Glutamatergic neuron (in vitro differentiated cells): ENCODE measurements around the gene RFTN2. TPM values are rescaled to one million over a fixed set of nuclear protein-coding genes. Genes with fewer than 3 reads are reported as not detected.
"Not testable (repeated sequence)": the region's sequence is repeated elsewhere in the genome, so short reads cannot be mapped to it uniquely, and the experiment has no call there.

Experiments used
- DNase-seq: peaks from one replicate; pipeline ENCODE4 v3.0.0; 2022
- H3K27ac Mint-ChIP-seq: one replicate; pipeline ENCODE4 v1.8.0; 2020; ENCODE audit warnings: mild to moderate bottlenecking, mixed read lengths, inconsistent platforms; ENCODE audit not compliant: unreplicated experiment
- H3K27me3 Mint-ChIP-seq: one replicate; pipeline ENCODE4 v1.8.0; 2020; ENCODE audit warnings: mild to moderate bottlenecking, moderate library complexity, mixed read lengths, inconsistent platforms; ENCODE audit not compliant: unreplicated experiment
- H3K36me3 Mint-ChIP-seq: one replicate; pipeline ENCODE4 v1.8.0; 2020; ENCODE audit warnings: mild to moderate bottlenecking, mixed read lengths, inconsistent platforms; ENCODE audit not compliant: unreplicated experiment
- H3K4me1 Mint-ChIP-seq: one replicate; pipeline ENCODE4 v1.8.0; 2020; ENCODE audit warnings: mild to moderate bottlenecking, low read depth, mixed read lengths, inconsistent platforms; ENCODE audit not compliant: unreplicated experiment
- H3K4me3 Mint-ChIP-seq: one replicate; pipeline ENCODE4 v1.8.0; 2020; ENCODE audit warnings: mild to moderate bottlenecking, mixed read lengths, inconsistent platforms; ENCODE audit not compliant: unreplicated experiment
- H3K9me3 Mint-ChIP-seq: one replicate; pipeline ENCODE4 v1.8.0; 2020; ENCODE audit warnings: mild to moderate bottlenecking, moderate library complexity, mixed read lengths, inconsistent platforms; ENCODE audit not compliant: unreplicated experiment
- total RNA-seq: library from RNA; stranded (reverse); fragmentation: NEBNext Ultra II Directional; extraction: Animal tissue kit (Norgen Biotek cat#: 25700); gene quantifications from one replicate; pipeline ENCODE4 v1.2.1, GENCODE V29; 2021; ENCODE audit not compliant: unreplicated experiment
- TF ChIP-seq, protein P1 (sequence below): fragments of 200-600 bp; sonication (generic); IDR thresholded peaks from one replicate; pipeline ENCODE4 v1.5.0; 2021; ENCODE audit not compliant: partially characterized antibody, unreplicated experiment

The RFTN2 gene
- total RNA-seq, 1 donor from 2014 or later, result 2.5 TPM

DNA sequence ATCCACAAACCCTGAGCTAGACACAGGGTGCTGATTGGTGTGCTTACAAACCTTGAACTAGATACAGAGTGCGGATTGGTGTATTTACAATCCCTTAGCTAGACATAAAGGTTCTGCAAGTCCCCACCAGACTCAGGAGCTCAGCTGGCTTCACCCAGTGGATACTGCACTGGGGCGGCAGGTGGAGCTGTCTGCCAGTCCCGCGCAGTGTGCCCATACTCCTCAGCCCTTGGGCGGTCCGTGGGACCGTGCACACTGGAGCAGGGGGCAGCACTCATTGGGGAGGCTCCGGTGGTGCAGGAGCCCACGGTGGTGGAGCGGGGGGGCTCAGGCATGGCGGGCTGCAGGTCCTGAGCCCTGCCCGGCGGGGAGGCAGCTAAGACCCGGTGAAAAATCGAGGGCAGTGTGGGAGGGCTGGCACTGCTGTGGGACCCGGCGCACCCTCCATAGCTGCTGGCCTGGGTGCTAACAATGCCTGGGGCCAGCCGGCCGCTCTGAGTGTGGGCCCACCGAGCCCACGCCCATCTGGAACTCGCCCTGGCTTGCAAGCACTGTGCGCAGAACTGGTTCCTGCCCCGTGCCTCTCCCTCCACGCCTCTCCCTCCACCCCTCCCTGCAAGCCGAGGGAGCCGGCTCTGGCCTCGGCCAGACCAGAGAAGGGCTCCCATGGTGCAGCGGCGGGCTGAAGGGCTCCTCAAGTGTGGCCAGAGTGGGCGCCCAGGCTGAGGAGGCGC lies 83.9 kb downstream of the RFTN2 start:
- no peaks in the 10 kb centered on the region for H3K27me3 Mint-ChIP-seq
- H3K27ac Mint-ChIP-seq, result no peak overlapping the region
- H3K36me3 Mint-ChIP-seq, result peaks cover 5% of the 10 kb centered on the region
- no peak for DNase-seq
- no peak overlapping the region for H3K4me3 Mint-ChIP-seq
- TF ChIP-seq, protein P1, sequence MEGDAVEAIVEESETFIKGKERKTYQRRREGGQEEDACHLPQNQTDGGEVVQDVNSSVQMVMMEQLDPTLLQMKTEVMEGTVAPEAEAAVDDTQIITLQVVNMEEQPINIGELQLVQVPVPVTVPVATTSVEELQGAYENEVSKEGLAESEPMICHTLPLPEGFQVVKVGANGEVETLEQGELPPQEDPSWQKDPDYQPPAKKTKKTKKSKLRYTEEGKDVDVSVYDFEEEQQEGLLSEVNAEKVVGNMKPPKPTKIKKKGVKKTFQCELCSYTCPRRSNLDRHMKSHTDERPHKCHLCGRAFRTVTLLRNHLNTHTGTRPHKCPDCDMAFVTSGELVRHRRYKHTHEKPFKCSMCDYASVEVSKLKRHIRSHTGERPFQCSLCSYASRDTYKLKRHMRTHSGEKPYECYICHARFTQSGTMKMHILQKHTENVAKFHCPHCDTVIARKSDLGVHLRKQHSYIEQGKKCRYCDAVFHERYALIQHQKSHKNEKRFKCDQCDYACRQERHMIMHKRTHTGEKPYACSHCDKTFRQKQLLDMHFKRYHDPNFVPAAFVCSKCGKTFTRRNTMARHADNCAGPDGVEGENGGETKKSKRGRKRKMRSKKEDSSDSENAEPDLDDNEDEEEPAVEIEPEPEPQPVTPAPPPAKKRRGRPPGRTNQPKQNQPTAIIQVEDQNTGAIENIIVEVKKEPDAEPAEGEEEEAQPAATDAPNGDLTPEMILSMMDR, result no peak
- H3K9me3 Mint-ChIP-seq, result peaks cover 5% of the 10 kb centered on the region
- H3K4me1 Mint-ChIP-seq, result no peaks in the 10 kb centered on the region

DNA sequence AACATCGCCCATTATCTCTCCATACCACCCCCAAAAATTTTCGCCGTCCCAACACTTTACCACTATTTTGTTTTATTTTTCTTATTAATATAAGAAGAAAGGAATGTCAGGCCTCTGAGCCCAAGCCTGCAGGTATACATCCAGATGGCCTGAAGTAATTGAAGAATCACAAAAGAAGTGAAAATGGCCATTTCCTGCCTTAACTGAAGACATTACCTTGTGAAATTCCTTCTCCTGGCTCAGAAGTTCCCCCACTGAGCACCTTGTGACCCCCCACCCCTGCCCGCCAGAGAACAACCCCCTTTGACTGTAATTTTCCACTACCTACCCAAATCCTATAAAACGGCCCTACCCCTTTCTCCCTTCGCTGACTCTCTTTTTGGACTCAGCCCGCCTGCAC lies 88.1 kb downstream of the RFTN2 start:
- H3K27ac Mint-ChIP-seq, H3K4me1 Mint-ChIP-seq, H3K9me3 Mint-ChIP-seq, DNase-seq, H3K27me3 Mint-ChIP-seq, H3K4me3 Mint-ChIP-seq, H3K36me3 Mint-ChIP-seq: not testable (repeated sequence)

DNA sequence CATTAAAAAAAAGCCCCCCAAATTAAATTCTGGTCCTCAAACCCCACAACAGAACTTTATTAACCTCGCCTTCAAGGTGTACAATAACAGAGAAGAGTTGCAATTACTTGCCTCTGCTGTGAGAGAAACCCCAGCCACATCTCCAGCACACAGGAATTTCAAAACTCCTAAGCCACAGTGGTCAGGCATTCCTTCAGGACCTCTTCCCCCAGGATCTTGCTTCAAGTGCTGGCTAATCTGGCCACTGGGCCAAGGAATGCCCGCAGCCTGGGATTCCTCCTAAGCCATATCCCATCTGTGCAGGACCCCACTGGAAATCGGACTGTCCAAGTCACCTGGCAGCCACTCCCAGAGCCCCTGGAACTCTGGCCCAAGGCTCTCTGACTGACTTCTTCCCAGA lies 95.2 kb downstream of the RFTN2 start:
- not testable (repeated sequence) for H3K36me3 Mint-ChIP-seq, H3K9me3 Mint-ChIP-seq, H3K27me3 Mint-ChIP-seq, H3K4me1 Mint-ChIP-seq, H3K27ac Mint-ChIP-seq, DNase-seq, H3K4me3 Mint-ChIP-seq

DNA sequence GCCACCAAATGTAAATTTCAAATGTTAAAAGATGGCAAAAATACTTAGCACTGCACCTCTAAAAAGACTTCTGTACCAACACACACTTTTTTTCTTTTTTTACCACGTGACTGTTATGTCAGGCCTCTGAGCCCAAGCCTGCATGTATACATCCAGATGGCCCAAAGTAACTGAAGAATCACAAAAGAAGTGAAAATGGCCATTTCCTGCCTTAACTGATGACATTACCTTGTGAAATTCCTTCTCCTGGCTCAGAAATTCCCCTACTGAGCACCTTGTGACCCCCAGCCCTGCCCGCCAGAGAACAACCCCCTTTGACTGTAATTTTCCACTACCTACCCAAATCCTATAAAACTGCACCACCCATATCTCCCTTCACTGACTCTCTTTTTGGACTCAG lies 97.1 kb downstream of the RFTN2 start:
- not testable (repeated sequence) for H3K4me1 Mint-ChIP-seq, H3K9me3 Mint-ChIP-seq, H3K4me3 Mint-ChIP-seq, H3K36me3 Mint-ChIP-seq, H3K27me3 Mint-ChIP-seq, DNase-seq, H3K27ac Mint-ChIP-seq

DNA sequence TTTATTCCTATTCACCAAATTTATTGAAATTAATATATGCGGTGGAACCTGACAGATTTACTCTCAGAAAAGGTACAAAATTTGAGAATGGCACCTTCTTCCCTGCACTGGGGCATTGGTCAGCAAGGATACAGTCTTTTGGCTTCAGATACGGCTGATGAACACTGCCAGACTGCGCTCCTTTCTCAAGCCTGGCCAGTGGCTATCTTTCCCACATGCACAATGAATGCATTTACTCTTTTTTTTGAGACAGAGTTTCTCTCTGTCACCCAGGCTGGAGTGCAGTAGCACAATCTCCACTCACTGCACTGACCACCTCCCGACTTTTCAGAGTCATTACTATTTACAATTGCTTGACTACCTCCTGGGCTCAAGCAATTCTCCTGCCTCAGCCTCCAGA lies 97.9 kb downstream of the RFTN2 start:
- Mint-ChIP-seq H3K27me3 (no peaks in the 10 kb centered on the region), H3K9me3 (peaks cover 10% of the 10 kb centered on the region), H3K4me1 (no peaks in the 10 kb centered on the region), H3K36me3 (peaks cover 17% of the 10 kb centered on the region), H3K27ac (no peak overlapping the region), H3K4me3 (no peak overlapping the region)
- no peak for DNase-seq
- TF ChIP-seq, protein P1, result no peak

DNA sequence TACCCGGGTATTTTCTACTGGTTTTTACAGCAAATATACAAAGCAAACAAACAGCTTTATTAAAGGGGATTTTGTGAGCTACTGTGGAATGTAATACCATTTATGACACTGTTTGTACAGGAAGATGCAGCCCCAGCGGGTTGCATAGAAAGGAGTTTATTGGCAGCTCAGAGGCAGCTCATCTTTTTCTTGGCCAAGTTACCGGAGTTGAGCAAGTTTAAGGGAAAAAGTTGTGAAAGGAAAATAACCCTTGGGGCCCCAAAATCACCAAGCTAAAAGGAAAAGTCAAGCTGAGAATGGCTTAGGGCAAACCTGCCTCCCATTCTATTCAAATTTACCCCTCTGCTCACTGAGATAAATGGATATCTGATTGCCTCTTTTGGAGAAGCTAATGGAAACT lies 98.8 kb downstream of the RFTN2 start:
- H3K27ac Mint-ChIP-seq, result no peak overlapping the region

More for the DNA sequence above, 98.8 kb downstream of the RFTN2 start:
- peaks cover 10% of the 10 kb centered on the region for H3K9me3 Mint-ChIP-seq
- peaks cover 5% of the 10 kb centered on the region for H3K4me1 Mint-ChIP-seq
- H3K27me3 Mint-ChIP-seq, result peaks cover 1% of the 10 kb centered on the region
- TF ChIP-seq, protein P1, result no peak
- peaks cover 20% of the 10 kb centered on the region for H3K36me3 Mint-ChIP-seq
- DNase-seq, result no peak
- no peak overlapping the region for H3K4me3 Mint-ChIP-seq
